HG03460 (cell line): ENCODE measurements around the gene CNR1.
"Not testable (repeated sequence)": the region's sequence is repeated elsewhere in the genome, so short reads cannot be mapped to it uniquely, and the experiment has no call there.

ENCODE experiments used
- ATAC-seq: cut with Tn5 transposase; IDR thresholded peaks from one replicate; pipeline ENCODE4 v1.9.1; 2021; ENCODE audit not compliant: unreplicated experiment

CNR1 gene

DNA sequence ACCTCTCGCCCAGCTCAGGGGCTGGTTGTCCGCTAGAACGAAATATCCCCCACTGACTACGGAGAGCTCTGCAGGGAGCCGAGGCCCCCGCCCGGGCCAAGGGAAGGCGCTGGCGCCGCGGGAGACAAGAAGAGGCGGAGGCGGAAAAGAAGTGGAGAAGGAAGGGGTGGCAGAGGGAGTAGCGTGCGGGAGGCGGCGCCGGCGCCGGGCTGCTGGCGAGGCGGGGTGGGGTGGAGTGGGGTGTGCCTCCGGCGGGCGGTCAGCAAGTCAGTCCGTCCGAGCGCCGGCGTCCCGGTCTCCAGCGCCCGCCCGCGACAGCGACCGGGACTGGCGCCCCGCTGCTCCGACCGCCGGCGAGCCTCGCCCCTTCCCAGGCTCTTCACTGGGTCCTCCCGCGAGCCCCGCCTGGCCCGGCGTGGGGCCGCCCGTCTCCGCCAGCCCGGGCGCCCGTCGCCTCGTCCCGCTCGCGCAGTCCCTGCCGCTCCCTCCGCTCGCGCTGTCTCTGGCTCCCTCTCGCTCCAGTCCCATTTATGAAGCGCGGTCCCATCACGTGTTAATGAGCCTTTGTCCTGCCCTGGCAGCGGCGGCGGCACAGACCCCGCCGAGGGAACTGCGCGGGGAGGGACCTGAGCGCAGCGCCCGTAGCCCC lies at the start of gene CNR1:
CNR1 (minus strand) TSS at position 504 of the 649 bp plus-strand sequence. CDS start 21,073 bp downstream, outside the sequence.
- ATAC-seq: peak; percentile 53

DNA sequence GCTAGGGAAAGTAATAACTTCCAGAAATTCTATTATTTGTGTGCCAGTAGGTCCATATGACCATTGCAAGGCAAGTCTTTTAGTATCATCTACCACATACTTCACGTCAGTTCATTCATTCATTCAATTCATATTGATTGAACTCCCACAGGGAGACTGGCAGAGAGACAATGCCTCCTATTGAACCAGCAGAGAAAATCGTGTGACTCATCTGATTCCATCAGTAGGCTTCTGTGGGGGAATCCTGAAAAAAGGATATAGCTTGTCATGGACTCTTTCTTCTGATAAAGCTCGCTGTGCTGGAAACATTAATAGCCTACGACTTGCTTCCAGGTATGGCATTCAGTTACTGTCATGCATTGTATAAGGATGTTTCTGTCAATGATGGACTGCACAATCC lies 45.3 kb upstream of the CNR1 start:
- ATAC-seq: no peak

DNA sequence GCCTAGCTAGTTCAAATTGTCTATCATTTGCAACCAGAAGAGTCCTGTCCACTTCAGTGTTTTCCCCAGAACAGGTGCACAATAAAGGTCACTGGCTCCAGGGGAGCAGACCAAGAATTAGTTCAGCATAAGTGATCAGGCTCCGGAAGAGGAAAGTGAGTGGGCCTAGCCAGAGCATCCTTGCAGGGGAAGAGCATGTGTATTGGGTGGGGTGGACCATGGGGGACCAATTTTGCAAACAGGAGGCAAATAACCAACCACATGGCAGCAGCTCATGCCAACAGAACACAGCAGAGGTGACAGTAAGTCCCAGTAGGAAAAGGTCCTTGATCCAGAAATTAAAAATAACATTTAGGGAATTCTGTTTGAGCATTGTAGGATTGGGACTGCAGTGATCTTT lies 43.2 kb upstream of the CNR1 start:
- ATAC-seq: no peak

DNA sequence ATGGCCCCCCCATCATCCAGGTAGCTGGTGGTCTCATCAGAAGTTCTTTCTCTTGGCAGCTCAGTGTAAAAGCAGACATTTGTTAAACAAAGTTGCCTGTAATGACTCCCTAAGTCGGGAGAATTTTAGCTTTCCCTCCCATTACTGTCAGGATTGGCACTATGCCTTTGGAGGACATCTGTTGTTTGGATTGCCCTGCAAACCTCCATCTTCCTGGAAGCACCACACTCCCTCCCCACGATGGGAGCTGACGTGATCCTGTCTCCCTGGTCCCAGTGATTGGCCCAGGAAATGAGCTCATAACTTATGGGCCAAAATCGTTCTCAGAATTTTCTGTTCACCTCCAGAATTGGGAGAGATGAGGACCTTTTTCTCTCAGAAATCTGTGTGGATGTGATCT lies 42.6 kb upstream of the CNR1 start:
- ATAC-seq: no peak

DNA sequence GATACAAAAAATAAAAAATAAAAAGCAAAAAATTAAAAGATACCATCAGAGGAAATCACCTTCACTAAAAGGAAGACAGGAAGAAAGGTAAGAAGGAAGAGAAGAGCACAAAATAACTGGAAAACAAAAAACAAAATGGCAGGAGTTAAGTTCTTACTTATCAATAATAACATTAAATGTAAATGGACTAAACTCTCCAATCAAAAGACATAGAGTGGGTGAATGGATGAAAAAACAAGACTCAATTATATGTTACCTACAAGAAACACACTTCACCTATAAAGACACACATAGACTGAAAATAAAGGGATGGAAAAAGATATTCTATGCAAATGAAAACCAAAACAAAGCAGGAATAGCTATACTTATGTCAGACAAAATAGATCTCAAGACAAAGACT lies 35.6 kb upstream of the CNR1 start:
- not testable (repeated sequence) for ATAC-seq

DNA sequence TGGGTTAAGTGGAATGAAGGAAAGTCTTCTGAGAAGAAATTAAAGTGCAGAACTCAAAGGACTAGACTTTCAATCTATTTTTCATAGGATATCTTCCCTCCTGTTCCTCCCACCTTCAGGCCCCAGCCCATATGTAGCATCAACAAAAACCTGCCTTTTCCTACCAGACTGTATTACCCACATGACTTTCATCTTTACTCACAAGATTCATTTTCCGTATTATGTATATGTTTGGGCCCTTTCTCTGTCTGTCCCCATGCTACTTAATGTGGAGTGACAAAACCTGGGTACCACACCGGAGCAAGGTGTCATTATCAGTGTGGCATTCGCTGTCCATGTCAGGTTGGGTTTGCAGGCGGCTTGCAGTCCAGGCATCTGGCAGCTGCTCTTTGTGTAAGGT lies 18.8 kb upstream of the CNR1 start:
- no peak for ATAC-seq

DNA sequence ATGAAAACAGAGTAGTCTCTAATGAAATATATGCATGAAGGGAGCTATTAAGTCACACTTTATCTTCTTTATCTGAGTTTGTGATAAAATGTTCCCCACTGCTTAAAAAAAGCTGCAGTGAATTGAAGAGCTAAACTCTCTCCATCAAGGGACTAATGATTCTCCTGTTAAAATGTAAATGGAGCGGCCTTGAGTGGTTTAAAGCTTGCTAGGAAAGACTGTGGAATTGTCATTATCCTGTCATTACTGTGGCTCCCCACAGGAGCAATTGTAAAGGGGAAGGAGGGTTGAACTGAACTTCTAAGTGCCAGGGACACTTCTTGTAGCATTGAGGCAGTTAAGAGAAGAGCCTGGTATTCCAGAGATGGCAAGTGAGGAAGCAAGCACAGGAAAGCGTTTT lies 17.3 kb upstream of the CNR1 start:
- no peak for ATAC-seq

DNA sequence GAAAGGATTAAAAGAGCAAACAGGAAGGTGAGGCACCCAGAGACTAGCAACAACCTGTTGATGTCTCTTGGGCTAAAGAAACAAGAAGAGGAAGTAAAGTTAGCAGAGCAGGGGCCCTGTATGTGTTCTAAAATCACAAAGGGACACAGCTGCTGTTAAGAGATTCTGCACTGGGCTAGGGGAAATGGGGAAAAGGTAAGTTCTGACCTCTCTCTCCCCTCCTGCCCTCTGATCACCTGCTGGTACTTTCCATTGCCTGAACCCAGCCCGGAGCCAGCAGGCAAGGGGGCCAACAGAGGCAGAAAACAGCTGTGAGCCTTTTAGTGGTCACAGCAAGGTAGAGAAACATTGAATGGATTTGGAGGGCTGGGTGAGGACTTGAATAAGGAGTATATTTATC lies 13.5 kb upstream of the CNR1 start:
- ATAC-seq: peak; percentile 62

DNA sequence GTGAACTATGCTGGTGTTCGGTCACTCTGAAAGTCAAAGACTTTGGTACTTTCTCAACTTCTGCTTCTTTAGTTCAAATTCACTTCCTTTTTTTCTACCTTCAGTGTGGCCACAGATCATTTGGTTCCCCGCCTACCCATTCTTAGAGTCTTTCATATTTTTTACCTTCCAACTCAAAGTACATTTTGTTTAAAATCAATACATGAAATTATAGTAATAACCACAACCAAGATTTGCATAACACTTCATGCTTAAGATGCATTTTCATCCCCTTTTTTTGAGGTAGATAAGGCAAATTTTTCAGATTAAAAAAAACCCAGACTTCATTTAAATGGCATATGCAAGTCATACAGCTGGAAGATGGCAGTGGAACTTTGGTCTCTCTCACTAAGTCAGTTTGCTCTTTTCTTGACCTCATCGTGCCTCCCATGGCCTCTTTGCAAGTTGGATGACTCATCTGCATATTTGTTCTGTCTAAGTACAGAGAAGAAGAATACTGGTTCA lies 11.9 kb upstream of the CNR1 start:
- peak; percentile 57 for ATAC-seq

DNA sequence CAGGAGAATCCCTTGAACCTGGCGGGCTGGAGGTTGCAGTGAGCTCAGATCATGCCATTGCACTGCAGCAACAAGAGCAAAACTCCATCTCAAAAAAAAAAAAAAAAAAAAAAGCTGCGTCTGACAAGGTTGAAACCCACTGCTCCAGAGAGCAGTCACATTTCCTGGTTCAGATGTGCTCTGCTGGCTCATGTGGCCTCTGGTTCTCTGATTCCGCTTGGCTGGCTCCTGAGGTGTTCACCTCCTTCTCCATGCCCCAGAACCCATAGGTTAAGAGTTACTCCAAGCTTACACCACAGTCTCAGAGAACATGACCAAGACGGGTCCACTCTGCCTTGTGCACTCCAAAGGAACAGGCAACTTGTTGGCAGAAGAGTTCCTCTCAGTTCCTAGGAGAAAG lies 8.8 kb upstream of the CNR1 start:
- ATAC-seq: no peak

DNA sequence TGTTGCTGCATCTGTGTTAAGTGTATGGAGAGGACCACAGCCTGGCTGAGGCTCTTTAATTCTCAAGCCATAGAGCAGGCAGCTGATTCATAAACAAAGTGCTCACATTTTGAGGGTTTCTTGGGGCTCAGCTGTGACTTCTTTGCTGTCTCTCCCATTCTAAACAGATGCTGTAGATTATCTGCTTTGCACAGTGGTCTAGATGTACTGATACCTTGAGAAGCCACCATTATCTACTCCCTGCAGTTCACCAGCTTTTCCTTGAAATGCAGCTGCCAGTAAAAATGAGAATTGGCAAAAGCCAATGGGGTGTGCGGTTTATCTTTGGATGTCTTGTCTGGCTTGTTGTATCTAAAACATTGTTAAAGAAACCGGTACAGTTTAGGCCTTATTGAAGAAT lies 5.2 kb upstream of the CNR1 start:
- ATAC-seq: no peak

DNA sequence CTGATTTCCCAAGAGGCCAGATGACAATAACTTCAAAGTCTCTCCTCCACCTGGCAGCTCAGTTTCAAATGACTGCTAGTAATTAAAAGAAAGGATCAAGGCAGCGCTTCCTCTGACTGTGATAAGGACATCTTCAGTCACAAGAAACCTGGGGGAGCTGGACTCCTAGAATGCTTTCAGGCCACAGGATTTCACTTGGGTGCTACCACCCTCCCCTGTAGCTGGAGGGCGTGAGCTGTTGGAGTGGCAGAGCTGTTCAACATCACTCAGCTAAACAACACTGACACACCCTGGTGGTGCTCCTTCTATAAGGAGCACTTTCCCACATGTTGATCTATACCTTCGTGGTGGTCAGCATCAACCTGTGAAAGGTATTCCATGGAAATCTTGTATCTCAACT lies 2.2 kb upstream of the CNR1 start:
- no peak for ATAC-seq

DNA sequence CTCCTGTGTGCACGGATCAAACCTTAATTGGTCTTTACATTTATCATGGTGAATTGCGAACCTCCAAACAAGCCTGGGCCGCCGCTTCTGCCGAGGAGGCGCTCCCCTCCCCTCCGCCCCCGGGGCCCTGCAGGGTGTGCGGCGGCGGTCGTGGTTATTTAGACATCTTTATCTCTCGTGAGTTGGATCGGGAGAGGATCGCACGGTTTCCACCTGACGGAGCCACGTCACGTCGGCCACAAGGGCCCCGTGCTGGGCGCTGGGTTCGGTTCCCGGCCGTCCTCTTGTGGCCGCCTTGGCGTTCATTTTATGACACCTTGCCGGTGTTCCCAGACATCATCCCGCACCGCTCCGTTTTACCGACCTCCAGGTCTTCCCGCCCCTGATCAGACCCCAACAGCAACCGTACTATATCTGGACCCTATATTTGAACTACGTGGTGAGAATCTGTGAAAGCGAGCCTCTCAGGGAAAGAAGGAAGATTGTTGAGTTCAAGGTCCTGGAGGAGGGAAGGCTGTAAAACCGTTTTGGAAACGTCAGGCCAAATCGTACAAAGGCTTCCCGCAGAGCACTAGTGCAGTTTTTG lies 1.3 kb upstream of the CNR1 start:
- peak; percentile 4 for ATAC-seq

DNA sequence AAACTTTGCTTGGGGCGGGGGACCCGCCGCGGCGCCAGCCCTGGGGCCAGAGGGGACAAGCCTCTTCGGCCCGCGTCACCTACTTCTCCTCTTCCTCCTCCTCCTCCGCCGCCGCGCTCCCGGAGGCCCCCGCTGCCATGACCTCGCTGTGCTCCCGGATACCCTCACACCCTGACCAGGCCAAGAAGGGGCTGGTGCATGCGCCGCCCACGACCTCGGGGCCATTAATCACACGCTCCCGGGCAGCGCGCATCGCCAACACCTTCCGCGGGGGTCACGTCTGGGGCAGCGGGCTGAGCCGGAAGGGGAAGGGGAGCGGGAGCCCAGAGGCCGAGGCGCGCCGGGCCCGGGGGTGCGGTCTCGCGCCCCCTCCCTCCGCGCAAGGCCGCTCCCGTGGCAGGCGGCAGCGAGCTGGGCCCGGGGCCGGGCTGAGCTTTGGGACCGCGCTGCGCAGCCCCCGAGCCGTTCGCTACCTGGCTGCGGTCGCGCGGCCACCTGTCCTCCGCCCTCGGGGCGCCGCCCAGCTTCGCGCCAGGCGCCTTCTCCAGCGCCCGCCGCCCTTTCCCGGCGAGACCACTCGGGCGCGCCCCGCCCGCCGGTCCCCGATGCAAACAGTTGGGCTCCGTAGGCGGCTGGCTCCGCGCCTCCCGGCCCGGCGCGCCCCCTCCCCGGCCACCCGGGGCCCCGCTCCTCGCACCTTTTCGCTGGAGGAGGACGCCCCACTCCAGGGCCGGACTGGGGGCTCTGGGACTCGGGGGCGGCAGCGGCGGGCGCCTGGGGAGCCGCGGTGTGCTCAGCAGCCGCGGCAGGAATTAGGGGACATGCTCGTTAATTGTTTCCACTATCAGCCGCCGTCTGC lies 575 bp upstream of the CNR1 start:
- ATAC-seq: peak; percentile 37

DNA sequence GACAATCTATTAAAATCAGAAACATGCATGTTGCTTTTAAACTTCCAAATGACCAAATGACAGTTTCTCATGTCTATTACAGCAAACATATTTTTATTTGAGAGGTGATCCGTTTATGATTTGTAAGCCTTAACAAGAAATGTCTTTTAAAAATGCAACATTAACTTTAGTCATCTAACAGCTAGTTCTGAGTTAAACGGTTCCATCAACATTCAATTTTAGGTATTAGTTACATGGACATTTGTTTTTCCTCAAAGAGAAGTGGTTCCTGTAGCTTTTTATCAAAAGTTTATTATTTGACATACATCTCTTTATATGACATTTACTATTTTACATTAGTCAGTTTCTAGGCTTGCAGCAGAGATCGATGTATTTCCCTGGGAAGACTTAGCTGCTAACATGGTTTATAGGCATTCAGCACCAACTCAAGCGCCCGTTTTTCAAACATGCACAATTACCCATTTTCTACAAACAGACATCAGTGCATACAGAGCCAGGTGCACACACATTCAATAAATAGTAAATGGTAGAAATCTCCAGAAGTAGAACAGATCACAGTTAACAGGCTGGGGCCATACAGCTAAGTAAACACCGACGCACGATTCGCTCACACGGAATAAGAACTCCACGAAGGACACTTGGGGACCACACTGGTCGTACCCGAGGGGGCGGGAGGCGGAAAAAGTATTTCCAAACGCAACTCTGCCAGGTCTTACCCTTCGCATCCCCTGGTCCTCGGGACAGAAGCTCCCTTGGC lies 882 bp downstream of the CNR1 start:
- no peak for ATAC-seq

DNA sequence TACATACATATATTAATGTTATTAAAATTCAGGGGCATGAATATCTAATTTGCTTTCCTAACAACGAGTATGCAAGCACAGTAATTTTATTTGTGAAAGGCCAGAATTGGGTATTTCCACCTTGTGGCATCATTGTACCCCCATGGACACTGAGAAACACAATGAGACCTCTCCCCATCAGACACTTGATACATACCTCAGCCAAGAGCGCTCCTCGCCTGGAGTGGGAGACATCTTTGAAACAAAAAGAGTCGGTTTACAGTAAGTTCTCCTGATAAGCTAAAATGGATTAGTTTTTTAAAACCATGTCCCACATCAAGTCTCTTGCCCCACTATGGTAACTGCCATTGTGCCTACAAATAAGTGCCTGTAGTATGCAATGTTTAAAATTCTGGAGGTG lies 2.1 kb downstream of the CNR1 start:
- ATAC-seq: no peak

DNA sequence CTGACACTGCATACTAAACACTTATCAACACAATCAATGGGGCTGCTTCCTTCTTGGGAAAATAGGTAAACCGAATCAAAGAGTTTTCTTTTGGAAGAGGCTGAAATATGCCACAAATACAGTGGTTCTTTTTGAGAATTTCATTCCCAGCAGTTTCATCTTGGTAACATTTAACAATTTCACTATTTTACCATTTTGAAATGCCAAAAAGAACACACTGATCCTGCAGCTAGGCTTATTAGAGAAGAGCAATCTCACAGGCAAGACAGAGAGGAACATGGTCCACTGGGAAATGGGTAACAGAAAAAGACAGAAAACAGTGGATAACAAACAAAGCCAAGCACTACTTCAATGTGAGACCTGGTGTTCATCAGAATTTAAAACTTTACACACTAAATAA lies 2.5 kb downstream of the CNR1 start:
- no peak for ATAC-seq

DNA sequence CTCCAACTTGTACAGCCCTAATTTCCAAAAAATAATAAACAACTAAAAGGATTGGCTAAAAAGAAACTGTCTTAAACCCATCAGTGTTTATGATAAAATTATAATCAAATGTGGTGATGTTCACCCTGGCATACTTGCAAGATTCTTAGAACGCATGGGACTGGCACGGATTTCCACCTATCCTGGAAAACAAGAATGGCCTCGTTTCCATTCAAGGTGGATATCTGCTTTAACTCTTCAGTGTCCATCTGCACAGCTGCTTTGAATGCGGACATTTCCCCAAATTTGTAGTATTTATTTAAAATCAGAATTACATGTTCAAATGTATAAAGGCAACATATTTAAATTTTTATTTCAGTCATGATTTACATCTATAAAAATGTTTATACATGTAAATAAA lies 4.2 kb downstream of the CNR1 start:
- no peak for ATAC-seq

DNA sequence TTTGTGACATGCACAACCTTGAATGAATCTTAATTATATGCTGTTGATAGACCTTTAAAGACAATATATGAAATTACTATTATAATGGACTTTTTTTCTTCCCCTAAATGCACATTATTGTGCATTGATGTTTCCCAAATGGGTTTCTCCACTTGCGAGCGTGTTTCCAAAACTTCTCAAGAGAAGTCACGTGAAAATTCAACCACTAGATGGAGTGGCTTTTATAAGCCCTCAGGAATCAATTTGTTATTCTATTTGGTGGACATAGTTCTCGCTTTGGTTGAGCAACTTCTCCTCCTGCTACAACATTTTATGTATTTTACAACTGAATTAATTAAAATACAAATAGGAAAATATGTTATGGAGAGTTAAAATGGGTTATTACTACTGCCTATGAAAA lies 9.0 kb downstream of the CNR1 start:
- no peak for ATAC-seq

DNA sequence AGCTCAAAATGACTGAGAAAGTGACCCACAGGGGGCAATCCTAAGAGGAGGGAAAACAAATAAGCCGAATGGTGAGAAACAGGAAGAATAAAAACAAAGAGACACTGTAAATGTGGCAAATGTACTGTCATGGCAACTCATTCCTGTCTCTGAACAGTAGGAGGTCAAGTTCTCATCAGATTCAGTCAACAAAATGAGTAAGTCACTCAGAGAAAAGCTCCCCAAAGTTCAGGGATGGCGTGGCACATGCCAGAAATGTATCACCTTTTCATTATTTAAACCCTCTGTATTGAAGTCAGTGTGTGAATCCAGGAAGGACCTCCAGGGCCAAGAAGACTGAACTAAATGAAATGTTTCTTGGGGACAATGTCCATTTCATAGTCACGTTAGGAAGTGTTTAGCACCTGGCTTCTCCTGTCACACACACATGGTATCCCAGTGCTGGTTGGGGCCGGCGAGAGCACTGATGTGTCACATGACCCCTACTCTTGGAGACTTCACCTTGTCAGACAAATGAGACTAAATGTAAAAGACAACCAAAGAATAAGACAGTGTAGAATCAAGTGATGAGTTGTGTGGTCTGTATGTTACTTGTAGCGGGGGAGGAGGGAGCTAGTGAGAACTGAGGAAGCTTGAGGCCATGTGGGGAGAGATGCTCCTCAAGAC lies 20.7 kb downstream of the CNR1 start:
- no peak for ATAC-seq
